ENCODE measurements around the gene IL19. TPM values are rescaled to one million over a fixed set of nuclear protein-coding genes. Genes with fewer than 3 reads are reported as not detected.

Gene IL19
- total and polyA plus RNA-seq, 9 of the 15 experiments (the other 6 are each of a cell fraction or from before 2014, with no cell fraction given) = not detected

DNA sequence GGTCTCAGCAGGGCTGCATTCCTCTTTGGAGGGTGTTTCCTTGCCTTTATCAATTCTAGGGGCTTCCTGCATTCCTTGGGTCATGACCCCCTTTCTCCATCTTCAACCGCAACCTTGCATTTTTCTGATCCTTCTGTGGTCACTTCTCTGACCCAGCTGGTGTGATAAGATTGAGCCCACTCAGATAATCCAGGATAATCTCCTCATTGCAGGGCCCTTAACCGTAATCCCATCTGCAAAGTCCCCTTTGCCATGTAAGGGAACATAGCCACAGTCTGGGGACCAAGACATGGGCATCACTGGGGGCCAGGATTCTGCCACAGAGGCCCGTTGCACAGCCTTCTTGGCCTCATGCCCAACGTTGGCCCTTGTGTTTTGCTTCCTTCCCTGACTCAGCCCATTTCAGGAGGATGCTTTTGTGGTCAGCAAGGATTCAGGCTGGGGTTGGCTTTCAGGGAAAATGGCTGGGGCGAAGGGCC is 35.0 kb upstream of the IL19 start (continued):
- TF ChIP-seq ZNF140 (CRISPR knock-in tag; IDR thresholded peaks at IDR 0.05) (no peak), TCFL5 (CRISPR knock-in tag; conservative IDR thresholded peaks at IDR 0.05) (0 out of 2 replicates have a peak, but pooled peaks have one; percentile 35), LARP7 (IDR thresholded peaks at IDR 0.05) (no peak), ATF1 (CRISPR knock-in tag; IDR thresholded peaks at IDR 0.05) (no peak), ATF1 (tag; IDR thresholded peaks at IDR 0.05) (no peak), ZNF695 (CRISPR knock-in tag; IDR thresholded peaks at IDR 0.05) (no peak), CREM (IDR thresholded peaks at IDR 0.05; ENCODE audit: low read depth) (peak; percentile 59; the same call in 1 of the 2 replicates), ZNF584 (CRISPR knock-in tag; IDR thresholded peaks at IDR 0.05; ENCODE audit: low read depth) (peak; percentile 92), OTX1 (CRISPR knock-in tag; IDR thresholded peaks at IDR 0.05) (0 out of 2 replicates have a peak, but pooled peaks have one; percentile 45), ZNF76 (CRISPR knock-in tag; IDR thresholded peaks at IDR 0.05; ENCODE audit: borderline replicate concordance) (0 out of 2 replicates have a peak, but pooled peaks have one; percentile 52), ARID1B (IDR thresholded peaks at IDR 0.05) (peak; percentile 96), ZNF696 (CRISPR knock-in tag; conservative IDR thresholded peaks at IDR 0.05) (no peak), DACH1 (IDR thresholded peaks at IDR 0.05; ENCODE audit: partially characterized antibody) (peak; percentile 43), PHF20 (IDR thresholded peaks at IDR 0.05; ENCODE audit: partially characterized antibody) (no peak), NCOA6 (IDR thresholded peaks at IDR 0.05) (no peak), YY1 (IDR thresholded peaks at IDR 0.05; ENCODE audit: borderline replicate concordance in 1 of 3, control insufficient read depth in 1 of 3, extremely low read depth in 1 of 3, insufficient read depth in 3 of 3, insufficient read length in 1 of 3, insufficient replicate concordance in 2 of 3, low read depth in 1 of 3, low read length in 2 of 3) (peak in 1 of 3 experiments; percentile 11), POLR3G (IDR thresholded peaks at IDR 0.05; ENCODE audit: extremely low read depth, insufficient read length, insufficient replicate concordance) (no peak), U2AF1 (optimal IDR thresholded peaks at IDR 0.05; ENCODE audit: low read depth, low read length) (no peak), HNRNPLL (IDR thresholded peaks at IDR 0.05; ENCODE audit: low read depth, low read length, poor library complexity, severe bottlenecking) (no peak), NR2F6 (CRISPR knock-in tag; IDR thresholded peaks at IDR 0.05) (peak; percentile 93; the same call in 1 of the 2 replicates)
- TF ChIP-seq, protein P1, sequence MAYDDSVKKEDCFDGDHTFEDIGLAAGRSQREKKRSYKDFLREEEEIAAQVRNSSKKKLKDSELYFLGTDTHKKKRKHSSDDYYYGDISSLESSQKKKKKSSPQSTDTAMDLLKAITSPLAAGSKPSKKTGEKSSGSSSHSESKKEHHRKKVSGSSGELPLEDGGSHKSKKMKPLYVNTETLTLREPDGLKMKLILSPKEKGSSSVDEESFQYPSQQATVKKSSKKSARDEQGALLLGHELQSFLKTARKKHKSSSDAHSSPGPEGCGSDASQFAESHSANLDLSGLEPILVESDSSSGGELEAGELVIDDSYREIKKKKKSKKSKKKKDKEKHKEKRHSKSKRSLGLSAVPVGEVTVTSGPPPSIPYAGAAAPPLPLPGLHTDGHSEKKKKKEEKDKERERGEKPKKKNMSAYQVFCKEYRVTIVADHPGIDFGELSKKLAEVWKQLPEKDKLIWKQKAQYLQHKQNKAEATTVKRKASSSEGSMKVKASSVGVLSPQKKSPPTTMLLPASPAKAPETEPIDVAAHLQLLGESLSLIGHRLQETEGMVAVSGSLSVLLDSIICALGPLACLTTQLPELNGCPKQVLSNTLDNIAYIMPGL (CRISPR knock-in tag; IDR thresholded peaks at IDR 0.05) = no peak
- TF ChIP-seq, protein P2, sequence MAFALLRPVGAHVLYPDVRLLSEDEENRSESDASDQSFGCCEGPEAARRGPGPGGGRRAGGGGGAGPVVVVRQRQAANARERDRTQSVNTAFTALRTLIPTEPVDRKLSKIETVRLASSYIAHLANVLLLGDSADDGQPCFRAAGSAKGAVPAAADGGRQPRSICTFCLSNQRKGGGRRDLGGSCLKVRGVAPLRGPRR (CRISPR knock-in tag; IDR thresholded peaks at IDR 0.05) = 0 out of 2 replicates have a peak, but pooled peaks have one; percentile 37
- TF ChIP-seq, protein P3, sequence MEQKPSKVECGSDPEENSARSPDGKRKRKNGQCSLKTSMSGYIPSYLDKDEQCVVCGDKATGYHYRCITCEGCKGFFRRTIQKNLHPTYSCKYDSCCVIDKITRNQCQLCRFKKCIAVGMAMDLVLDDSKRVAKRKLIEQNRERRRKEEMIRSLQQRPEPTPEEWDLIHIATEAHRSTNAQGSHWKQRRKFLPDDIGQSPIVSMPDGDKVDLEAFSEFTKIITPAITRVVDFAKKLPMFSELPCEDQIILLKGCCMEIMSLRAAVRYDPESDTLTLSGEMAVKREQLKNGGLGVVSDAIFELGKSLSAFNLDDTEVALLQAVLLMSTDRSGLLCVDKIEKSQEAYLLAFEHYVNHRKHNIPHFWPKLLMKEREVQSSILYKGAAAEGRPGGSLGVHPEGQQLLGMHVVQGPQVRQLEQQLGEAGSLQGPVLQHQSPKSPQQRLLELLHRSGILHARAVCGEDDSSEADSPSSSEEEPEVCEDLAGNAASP (IDR thresholded peaks at IDR 0.05) = no peak
- TF ChIP-seq, protein P4, sequence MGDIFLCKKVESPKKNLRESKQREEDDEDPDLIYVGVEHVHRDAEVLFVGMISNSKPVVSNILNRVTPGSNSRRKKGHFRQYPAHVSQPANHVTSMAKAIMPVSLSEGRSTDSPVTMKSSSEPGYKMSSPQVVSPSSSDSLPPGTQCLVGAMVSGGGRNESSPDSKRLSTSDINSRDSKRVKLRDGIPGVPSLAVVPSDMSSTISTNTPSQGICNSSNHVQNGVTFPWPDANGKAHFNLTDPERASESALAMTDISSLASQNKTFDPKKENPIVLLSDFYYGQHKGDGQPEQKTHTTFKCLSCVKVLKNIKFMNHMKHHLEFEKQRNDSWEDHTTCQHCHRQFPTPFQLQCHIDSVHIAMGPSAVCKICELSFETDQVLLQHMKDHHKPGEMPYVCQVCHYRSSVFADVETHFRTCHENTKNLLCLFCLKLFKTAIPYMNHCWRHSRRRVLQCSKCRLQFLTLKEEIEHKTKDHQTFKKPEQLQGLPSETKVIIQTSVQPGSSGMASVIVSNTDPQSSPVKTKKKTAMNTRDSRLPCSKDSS (IDR thresholded peaks at IDR 0.05; ENCODE audit: low read depth, partially characterized antibody) = no peak

Measured in K562 (cell line).